Measurements from ENCODE around the gene GAN.

GRCh38 chr16:81275064-81275532 is 39.7 kb upstream of the GAN start:
- TF ChIP-seq, protein P1, sequence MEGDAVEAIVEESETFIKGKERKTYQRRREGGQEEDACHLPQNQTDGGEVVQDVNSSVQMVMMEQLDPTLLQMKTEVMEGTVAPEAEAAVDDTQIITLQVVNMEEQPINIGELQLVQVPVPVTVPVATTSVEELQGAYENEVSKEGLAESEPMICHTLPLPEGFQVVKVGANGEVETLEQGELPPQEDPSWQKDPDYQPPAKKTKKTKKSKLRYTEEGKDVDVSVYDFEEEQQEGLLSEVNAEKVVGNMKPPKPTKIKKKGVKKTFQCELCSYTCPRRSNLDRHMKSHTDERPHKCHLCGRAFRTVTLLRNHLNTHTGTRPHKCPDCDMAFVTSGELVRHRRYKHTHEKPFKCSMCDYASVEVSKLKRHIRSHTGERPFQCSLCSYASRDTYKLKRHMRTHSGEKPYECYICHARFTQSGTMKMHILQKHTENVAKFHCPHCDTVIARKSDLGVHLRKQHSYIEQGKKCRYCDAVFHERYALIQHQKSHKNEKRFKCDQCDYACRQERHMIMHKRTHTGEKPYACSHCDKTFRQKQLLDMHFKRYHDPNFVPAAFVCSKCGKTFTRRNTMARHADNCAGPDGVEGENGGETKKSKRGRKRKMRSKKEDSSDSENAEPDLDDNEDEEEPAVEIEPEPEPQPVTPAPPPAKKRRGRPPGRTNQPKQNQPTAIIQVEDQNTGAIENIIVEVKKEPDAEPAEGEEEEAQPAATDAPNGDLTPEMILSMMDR (IDR thresholded peaks at IDR 0.05): no peak
- TF ChIP-seq POLR2A (IDR thresholded peaks at IDR 0.05) (peak; percentile 37), EP300 (IDR thresholded peaks at IDR 0.05; ENCODE audit: low read depth) (no peak), POLR2AphosphoS5 (IDR thresholded peaks at IDR 0.05) (no peak)

Measured in transverse colon (tissue), 4 donors.